ENCODE results near the gene KIAA1671.
"Not testable (repeated sequence)": the region's sequence is repeated elsewhere in the genome, so short reads cannot be mapped to it uniquely, and the experiment has no call there.

Gene KIAA1671

DNA sequence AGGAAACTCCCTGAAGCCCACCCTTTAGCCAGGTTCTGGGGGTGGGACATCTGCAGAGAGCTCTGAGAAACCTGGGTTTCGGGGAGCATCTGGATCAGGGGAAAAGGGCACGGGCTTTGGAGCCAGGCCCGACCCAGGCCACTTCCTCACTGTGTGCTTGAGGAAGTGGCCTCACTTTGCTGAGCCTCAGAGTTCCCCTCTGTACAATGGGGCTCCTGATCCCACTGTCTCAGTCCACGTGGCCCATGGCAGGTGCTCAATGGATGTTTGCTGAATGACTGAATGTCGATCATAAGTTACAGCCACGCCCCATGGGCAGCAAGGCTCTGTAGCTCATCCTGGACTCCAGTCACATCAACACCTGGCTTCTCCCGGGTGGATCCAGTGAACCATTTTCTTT lies 248.5 kb downstream of the KIAA1671 start:
- ChIA-PET CTCF (interaction anchor here (1.0 to 4.4 kb wide), 5 partner anchors 12 to 573 kb away, joined by 3 to 30 read pairs (median 5); no protein-coding TSS in a partner anchor), POLR2A (no interaction called here)
- DNase-seq (ENCODE audit: low read depth, low spot score) = no peak
- no peak overlapping the region for H3K4me3 ChIP-seq (ENCODE audit: low read depth, low read length)
- TF ChIP-seq, protein P1, sequence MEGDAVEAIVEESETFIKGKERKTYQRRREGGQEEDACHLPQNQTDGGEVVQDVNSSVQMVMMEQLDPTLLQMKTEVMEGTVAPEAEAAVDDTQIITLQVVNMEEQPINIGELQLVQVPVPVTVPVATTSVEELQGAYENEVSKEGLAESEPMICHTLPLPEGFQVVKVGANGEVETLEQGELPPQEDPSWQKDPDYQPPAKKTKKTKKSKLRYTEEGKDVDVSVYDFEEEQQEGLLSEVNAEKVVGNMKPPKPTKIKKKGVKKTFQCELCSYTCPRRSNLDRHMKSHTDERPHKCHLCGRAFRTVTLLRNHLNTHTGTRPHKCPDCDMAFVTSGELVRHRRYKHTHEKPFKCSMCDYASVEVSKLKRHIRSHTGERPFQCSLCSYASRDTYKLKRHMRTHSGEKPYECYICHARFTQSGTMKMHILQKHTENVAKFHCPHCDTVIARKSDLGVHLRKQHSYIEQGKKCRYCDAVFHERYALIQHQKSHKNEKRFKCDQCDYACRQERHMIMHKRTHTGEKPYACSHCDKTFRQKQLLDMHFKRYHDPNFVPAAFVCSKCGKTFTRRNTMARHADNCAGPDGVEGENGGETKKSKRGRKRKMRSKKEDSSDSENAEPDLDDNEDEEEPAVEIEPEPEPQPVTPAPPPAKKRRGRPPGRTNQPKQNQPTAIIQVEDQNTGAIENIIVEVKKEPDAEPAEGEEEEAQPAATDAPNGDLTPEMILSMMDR (IDR thresholded peaks at IDR 0.05; ENCODE audit: insufficient read depth, low read length, missing control alignments) = no peak

DNA sequence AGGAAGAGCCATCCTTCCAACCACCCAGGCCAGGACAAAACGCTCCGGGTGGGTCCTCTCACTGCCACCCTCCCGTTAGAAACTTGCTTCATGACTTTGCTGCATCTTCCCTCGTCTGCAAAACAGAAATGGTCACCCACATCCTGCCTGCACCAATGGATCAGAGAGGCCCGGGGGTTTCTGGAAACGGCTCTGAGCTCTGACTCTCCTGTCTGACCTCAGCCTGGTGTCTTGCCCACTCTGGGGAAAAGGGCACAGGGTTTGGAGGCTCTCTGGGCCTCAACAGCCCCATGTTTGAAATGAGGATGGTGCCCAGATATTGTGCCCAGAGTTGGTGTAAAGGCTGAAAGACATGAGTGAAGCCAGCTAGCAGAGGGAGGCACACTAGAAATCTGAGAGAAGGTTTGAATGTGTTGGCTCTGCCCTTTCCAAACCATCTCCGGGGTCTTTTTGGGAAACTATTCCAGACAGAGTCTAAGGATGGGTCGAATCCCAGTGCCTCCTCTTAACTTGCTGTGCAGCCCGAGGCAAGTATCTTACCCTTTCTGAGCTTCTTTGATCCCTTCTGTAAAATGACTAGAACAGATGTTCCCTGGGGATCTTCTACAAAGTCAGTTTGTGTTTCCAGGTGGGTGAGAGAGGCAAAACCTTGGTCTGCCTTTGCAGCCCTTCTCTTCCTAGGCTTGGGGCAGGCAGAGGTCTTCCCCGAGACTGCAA lies 249.2 kb downstream of the KIAA1671 start:
- ChIA-PET CTCF (interaction anchor here (0.7 to 4.4 kb wide), 26 partner anchors 9 to 1165 kb away, joined by 3 to 30 read pairs (median 4); no protein-coding TSS in a partner anchor), POLR2A (no interaction called here)
- no peak for DNase-seq (ENCODE audit: low read depth, low spot score)
- H3K4me3 ChIP-seq (ENCODE audit: low read depth, low read length) = no peak overlapping the region
- TF ChIP-seq, protein P1 (IDR thresholded peaks at IDR 0.05; ENCODE audit: insufficient read depth, low read length, missing control alignments) = no peak

- DNase-seq (ENCODE audit: low read depth, low spot score) = peak; percentile 2
- ChIA-PET POLR2A (no interaction called here), CTCF (interaction anchor here (0.7 to 4.4 kb wide), 28 partner anchors 8 to 1165 kb away, joined by 3 to 30 read pairs (median 4); no protein-coding TSS in a partner anchor)
- no peak overlapping the region for H3K4me3 ChIP-seq (ENCODE audit: low read depth, low read length)
- TF ChIP-seq, protein P1 (IDR thresholded peaks at IDR 0.05; ENCODE audit: insufficient read depth, low read length, missing control alignments) = peak; percentile 85
These were observed 249.9 kb downstream of the KIAA1671 start for GRCh38 chr22:25202290-25202921.

DNA sequence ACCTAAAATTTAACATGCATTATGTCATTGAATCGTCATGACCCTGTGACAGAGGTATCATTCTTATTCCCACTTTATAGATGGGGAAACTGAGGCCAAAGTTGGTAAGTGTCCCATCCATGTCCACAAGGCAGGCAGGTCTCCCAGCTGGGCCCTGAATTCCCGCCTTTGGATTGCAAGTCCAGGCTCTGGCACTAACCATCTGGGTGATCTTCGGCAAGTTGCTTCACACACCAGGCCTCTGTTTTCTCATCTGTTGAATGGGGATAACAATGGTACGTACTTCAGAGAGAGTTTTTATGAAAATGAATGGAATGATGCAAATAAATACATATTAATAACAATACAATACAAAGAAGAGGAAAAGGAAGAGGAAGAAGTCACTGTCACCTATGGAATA lies 250.6 kb downstream of the KIAA1671 start:
- ChIA-PET POLR2A (no interaction called here), CTCF (interaction anchor here (0.7 to 4.4 kb wide), 17 partner anchors 8 to 1128 kb away, joined by 3 to 30 read pairs (median 5); no protein-coding TSS in a partner anchor)
- H3K4me3 ChIP-seq (ENCODE audit: low read depth, low read length) = no peak overlapping the region
- DNase-seq (ENCODE audit: low read depth, low spot score) = no peak
- TF ChIP-seq, protein P1 (IDR thresholded peaks at IDR 0.05; ENCODE audit: insufficient read depth, low read length, missing control alignments) = no peak

GRCh38 chr22:25204547-25204946 lies 252.0 kb downstream of the KIAA1671 start:
- H3K4me3 ChIP-seq (ENCODE audit: low read depth, low read length); DNase-seq (ENCODE audit: low read depth, low spot score); POLR2A ChIA-PET: not testable (repeated sequence)
- CTCF ChIA-PET = interaction anchor here (1.5 to 4.4 kb wide), 2 partner anchors 497 to 569 kb away, joined by 4 to 30 read pairs; no protein-coding TSS in a partner anchor

GRCh38 chr22:25205847-25206246 lies 253.3 kb downstream of the KIAA1671 start:
- CTCF ChIA-PET = no interaction called here
- POLR2A ChIA-PET = no interaction called here
- DNase-seq (ENCODE audit: low read depth, low spot score) = no peak
- TF ChIP-seq, protein P1 (IDR thresholded peaks at IDR 0.05; ENCODE audit: insufficient read depth, low read length, missing control alignments) = no peak
- no peak overlapping the region for H3K4me3 ChIP-seq (ENCODE audit: low read depth, low read length)
